ENCODE measurements around the gene NUP62.
"Not testable (repeated sequence)": the region's sequence is repeated elsewhere in the genome, so short reads cannot be mapped to it uniquely, and the experiment has no call there.

The NUP62 gene

GRCh38 chr19:49927526-49928264, 1.6 kb downstream of the NUP62 start:
- Histone ChIP-seq H3K27me3 (ENCODE audit: control insufficient read depth, insufficient read depth, low read length) (no peaks in the 10 kb centered on the region), H3K9me3 (ENCODE audit: control insufficient read depth, low read length) (no peaks in the 10 kb centered on the region), H3K9ac (no peak overlapping the region), H2AFZ (no peak overlapping the region), H3K36me3 (ENCODE audit: control insufficient read depth, insufficient read depth, low read length) (no peaks in the 10 kb centered on the region), H3K79me2 (peaks cover 47% of the 10 kb centered on the region), H3K4me1 (no peaks in the 10 kb centered on the region), H3K4me3 (ENCODE audit: low read depth, low read length) (no peak overlapping the region), H3K27ac (no peak overlapping the region), H3K4me2 (ENCODE audit: low read length) (no peak overlapping the region)
- TF ChIP-seq, protein P1, sequence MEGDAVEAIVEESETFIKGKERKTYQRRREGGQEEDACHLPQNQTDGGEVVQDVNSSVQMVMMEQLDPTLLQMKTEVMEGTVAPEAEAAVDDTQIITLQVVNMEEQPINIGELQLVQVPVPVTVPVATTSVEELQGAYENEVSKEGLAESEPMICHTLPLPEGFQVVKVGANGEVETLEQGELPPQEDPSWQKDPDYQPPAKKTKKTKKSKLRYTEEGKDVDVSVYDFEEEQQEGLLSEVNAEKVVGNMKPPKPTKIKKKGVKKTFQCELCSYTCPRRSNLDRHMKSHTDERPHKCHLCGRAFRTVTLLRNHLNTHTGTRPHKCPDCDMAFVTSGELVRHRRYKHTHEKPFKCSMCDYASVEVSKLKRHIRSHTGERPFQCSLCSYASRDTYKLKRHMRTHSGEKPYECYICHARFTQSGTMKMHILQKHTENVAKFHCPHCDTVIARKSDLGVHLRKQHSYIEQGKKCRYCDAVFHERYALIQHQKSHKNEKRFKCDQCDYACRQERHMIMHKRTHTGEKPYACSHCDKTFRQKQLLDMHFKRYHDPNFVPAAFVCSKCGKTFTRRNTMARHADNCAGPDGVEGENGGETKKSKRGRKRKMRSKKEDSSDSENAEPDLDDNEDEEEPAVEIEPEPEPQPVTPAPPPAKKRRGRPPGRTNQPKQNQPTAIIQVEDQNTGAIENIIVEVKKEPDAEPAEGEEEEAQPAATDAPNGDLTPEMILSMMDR (IDR thresholded peaks at IDR 0.05) = no peak

DNA sequence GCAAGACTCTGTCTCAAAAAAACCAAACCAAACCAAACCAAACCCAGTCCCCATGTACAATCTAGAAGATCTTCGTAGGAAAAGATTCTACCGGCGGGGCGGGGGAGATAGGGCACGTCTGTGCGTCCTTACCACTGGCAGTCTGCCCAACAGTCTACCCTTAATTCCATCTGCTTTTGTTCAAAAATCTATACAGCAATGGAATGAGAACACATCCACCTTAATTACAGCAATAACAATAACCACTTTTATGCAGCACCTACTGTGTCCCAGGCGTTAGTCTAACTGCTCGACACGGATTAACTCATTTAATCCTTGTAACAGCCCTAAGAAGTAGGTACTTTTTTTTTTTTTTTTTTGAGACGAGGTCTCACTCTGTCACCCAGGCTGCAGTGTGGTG, 2.8 kb downstream of the NUP62 start:
- Histone ChIP-seq H2AFZ (no peak overlapping the region), H3K9me3 (ENCODE audit: control insufficient read depth, low read length) (no peaks in the 10 kb centered on the region), H3K4me2 (ENCODE audit: low read length) (no peak overlapping the region), H3K36me3 (ENCODE audit: control insufficient read depth, insufficient read depth, low read length) (no peaks in the 10 kb centered on the region), H3K9ac (no peak overlapping the region), H3K79me2 (peaks cover 47% of the 10 kb centered on the region), H3K27ac (no peak overlapping the region), H3K4me1 (no peaks in the 10 kb centered on the region), H3K4me3 (ENCODE audit: low read depth, low read length) (no peak overlapping the region), H3K27me3 (ENCODE audit: control insufficient read depth, insufficient read depth, low read length) (no peaks in the 10 kb centered on the region)
- TF ChIP-seq, protein P1 (IDR thresholded peaks at IDR 0.05) = no peak

GRCh38 chr19:49925486-49925885, 3.8 kb downstream of the NUP62 start:
- peaks cover 48% of the 10 kb centered on the region for H3K79me2 ChIP-seq
- H3K9me3 ChIP-seq (ENCODE audit: control insufficient read depth, low read length) = no peaks in the 10 kb centered on the region
- H3K4me2 ChIP-seq (ENCODE audit: low read length) = no peak overlapping the region
- H3K4me1 ChIP-seq = no peaks in the 10 kb centered on the region
- no peak overlapping the region for H3K9ac ChIP-seq
- no peaks in the 10 kb centered on the region for H3K27me3 ChIP-seq (ENCODE audit: control insufficient read depth, insufficient read depth, low read length)
- H3K27ac ChIP-seq = no peak overlapping the region
- H3K36me3 ChIP-seq (ENCODE audit: control insufficient read depth, insufficient read depth, low read length) = no peaks in the 10 kb centered on the region
- no peak overlapping the region for H3K4me3 ChIP-seq (ENCODE audit: low read depth, low read length)
- TF ChIP-seq, protein P1 (IDR thresholded peaks at IDR 0.05) = no peak
- no peak overlapping the region for H2AFZ ChIP-seq

GRCh38 chr19:49924881-49925210, 4.5 kb downstream of the NUP62 start:
- not testable (repeated sequence) for H3K27me3 ChIP-seq (ENCODE audit: control insufficient read depth, insufficient read depth, low read length); H2AFZ ChIP-seq; H3K36me3 ChIP-seq (ENCODE audit: control insufficient read depth, insufficient read depth, low read length); H3K27ac ChIP-seq; H3K4me1 ChIP-seq; H3K9ac ChIP-seq; H3K4me3 ChIP-seq (ENCODE audit: low read depth, low read length); H3K4me2 ChIP-seq (ENCODE audit: low read length); H3K9me3 ChIP-seq (ENCODE audit: control insufficient read depth, low read length)
- H3K79me2 ChIP-seq = peaks cover 54% of the 10 kb centered on the region

DNA sequence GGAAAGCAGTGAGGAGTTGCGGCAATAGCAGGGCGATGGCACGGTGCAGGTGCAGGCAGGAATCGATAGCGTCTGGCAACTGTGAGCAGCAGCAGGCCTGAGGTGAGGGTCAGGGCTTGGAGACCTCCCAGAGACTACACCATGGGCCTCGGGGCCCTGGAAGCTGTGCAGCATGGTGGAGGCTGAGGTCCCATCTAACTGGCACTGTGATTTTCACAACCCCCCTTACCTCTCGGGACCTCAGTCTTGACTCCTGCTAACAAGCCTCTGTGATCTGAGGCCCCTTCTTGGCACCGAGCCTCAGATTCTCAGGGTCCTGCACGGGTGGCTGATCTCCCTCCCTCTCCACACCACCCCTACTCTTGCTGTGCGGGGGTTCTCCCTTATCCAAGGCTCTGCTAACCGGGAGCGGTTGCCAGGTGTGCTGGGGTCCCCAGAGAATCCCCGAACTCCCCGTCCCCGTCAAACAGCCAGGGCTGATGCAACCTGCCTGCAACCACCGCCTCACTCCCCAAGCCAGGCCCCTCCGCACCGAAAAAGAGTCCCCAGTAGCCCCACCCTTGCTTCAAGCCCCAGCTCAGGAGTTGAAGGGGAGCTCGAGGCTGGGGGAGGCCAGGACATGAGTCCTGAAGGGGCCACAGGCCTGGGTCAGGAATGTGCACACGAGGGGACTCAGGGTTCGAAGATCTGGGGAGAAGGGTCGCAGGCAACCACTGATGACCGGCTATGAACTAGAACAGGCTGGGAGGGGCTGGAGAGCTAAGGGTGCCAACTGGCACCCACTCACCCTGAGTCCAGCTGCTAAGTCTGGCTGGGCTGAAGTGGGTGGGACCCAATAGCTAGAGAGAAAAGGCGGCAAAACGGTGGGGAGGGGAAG, 5.1 kb downstream of the NUP62 start:
- no peak overlapping the region for H3K9ac ChIP-seq
- no peak overlapping the region for H3K4me2 ChIP-seq (ENCODE audit: low read length)
- H3K4me1 ChIP-seq = no peaks in the 10 kb centered on the region
- no peaks in the 10 kb centered on the region for H3K36me3 ChIP-seq (ENCODE audit: control insufficient read depth, insufficient read depth, low read length)
- peaks cover 58% of the 10 kb centered on the region for H3K79me2 ChIP-seq
- H3K9me3 ChIP-seq (ENCODE audit: control insufficient read depth, low read length) = no peaks in the 10 kb centered on the region
- no peak overlapping the region for H2AFZ ChIP-seq
- TF ChIP-seq, protein P1 (IDR thresholded peaks at IDR 0.05) = no peak
- no peaks in the 10 kb centered on the region for H3K27me3 ChIP-seq (ENCODE audit: control insufficient read depth, insufficient read depth, low read length)
- no peak overlapping the region for H3K4me3 ChIP-seq (ENCODE audit: low read depth, low read length)
- H3K27ac ChIP-seq = no peak overlapping the region

Measured in parathyroid adenoma (tissue), 2 donors.